Peyer's patch (tissue), 4 donors: Measurements from ENCODE around the gene LILRB4.
"Not testable (repeated sequence)": the region's sequence is repeated elsewhere in the genome, so short reads cannot be mapped to it uniquely, and the experiment has no call there.

Source experiments
- CTCF ChIP-seq, 6 experiments: fragments of 450-650 bp in 4 of 6; fragments of 200-600 bp in 2 of 6; sonication (generic) in 1 of 6; IDR thresholded peaks; one replicate each; pipeline ENCODE4 v1.5.1; 2017 to 2019; ENCODE audit warnings: antibody characterized with exemption in 6 of 6, mild to moderate bottlenecking in 3 of 6, moderate library complexity in 1 of 6
- POLR2A ChIP-seq, 2 donors: fragments of 450-650 bp; IDR thresholded peaks; one replicate each; pipeline ENCODE4 v1.5.1; 2017; ENCODE audit warnings: antibody characterized with exemption in 2 of 2, mild to moderate bottlenecking in 2 of 2, moderate library complexity in 2 of 2

- not testable (repeated sequence) for TF ChIP-seq CTCF, POLR2A (IDR thresholded peaks at IDR 0.05)
Measured at GRCh38 chr19:54709956-54710355, 47.2 kb downstream of the LILRB4 start.
